T-helper 9 cell (primary cell): ENCODE measurements around the gene SPO11.

ENCODE experiments used
- DNase-seq: peaks from one replicate; pipeline ENCODE4 v3.0.0-alpha.2; 2020

Gene SPO11

GRCh38 chr20:57392512-57393271 lies 63.1 kb downstream of the SPO11 start:
- DNase-seq = peak; percentile 83
